Ascending aorta (tissue), 2 donors: Measurements from ENCODE around the gene ATG13. TPM values are rescaled to one million over a fixed set of nuclear protein-coding genes. Genes with fewer than 3 reads are reported as not detected.
"Not testable (repeated sequence)": the region's sequence is repeated elsewhere in the genome, so short reads cannot be mapped to it uniquely, and the experiment has no call there.

Experiments
- DNase-seq, 2 donors: peaks; one replicate each; pipeline ENCODE4 v3.0.0-alpha.2; 2019; ENCODE audit warnings: low spot score in 2 of 2
- H3K27ac ChIP-seq, 2 donors: fragments of 200-600 bp; sonication (generic); one replicate each; pipeline ENCODE4 v1.5.1; 2016 to 2017; ENCODE audit warnings: mild to moderate bottlenecking in 1 of 2
- H3K27me3 ChIP-seq: fragments of 200-600 bp; sonication (generic); one replicate; pipeline ENCODE4 v1.5.1; 2017
- H3K36me3 ChIP-seq, 2 donors: fragments of 200-600 bp; sonication (generic); one replicate each; pipeline ENCODE4 v1.5.1; 2016
- H3K4me1 ChIP-seq, 2 donors: fragments of 200-600 bp; sonication (generic); one replicate each; pipeline ENCODE4 v1.5.1; 2016 to 2017; ENCODE audit warnings: mild to moderate bottlenecking in 1 of 2
- H3K4me3 ChIP-seq, 2 donors: fragments of 200-600 bp; sonication (generic); one replicate each; pipeline ENCODE4 v1.5.1; 2016 to 2017; ENCODE audit warnings: mild to moderate bottlenecking in 1 of 2
- H3K9me3 ChIP-seq, 2 donors: fragments of 200-600 bp; sonication (generic); one replicate each; pipeline ENCODE4 v1.5.1; 2016
- intact Hi-C: fragments of 100-400 bp; cut with DNase I; formaldehyde crosslinking; loops from one replicate; pipeline ENCODE4 v1.15.1; 2023
- total RNA-seq: library from RNA; depleted of rRNA; stranded (reverse); fragments of >200 nt; gene quantifications from one replicate; pipeline ENCODE4 v1.1.0, GENCODE V29; 2016
- TF ChIP-seq, protein P1 (sequence below), 3 experiments: fragments of 200-600 bp in 2 of 3; fragments of 450-650 bp in 1 of 3; sonication (generic) in 2 of 3; IDR thresholded peaks; one replicate each; pipeline ENCODE4 v1.5.1; 2016 to 2019; ENCODE audit warnings: antibody characterized with exemption in 3 of 3, mild to moderate bottlenecking in 1 of 3, moderate library complexity in 1 of 3

ATG13 gene
- total RNA-seq, 1 donor from 2014 or later, result 208 TPM

- Histone ChIP-seq H3K9me3 (no peaks in the 10 kb centered on the region), H3K27me3 (no peaks in the 10 kb centered on the region), H3K27ac (peak overlapping the region; percentile 60 to 66), H3K4me1 (peaks cover 6 to 15% of the 10 kb centered on the region in 2 donors), H3K4me3 (no peak overlapping the region), H3K36me3 (peaks cover 65 to 94% of the 10 kb centered on the region in 2 donors)
- intact Hi-C loops, result no loop called here
- TF ChIP-seq, protein P1, sequence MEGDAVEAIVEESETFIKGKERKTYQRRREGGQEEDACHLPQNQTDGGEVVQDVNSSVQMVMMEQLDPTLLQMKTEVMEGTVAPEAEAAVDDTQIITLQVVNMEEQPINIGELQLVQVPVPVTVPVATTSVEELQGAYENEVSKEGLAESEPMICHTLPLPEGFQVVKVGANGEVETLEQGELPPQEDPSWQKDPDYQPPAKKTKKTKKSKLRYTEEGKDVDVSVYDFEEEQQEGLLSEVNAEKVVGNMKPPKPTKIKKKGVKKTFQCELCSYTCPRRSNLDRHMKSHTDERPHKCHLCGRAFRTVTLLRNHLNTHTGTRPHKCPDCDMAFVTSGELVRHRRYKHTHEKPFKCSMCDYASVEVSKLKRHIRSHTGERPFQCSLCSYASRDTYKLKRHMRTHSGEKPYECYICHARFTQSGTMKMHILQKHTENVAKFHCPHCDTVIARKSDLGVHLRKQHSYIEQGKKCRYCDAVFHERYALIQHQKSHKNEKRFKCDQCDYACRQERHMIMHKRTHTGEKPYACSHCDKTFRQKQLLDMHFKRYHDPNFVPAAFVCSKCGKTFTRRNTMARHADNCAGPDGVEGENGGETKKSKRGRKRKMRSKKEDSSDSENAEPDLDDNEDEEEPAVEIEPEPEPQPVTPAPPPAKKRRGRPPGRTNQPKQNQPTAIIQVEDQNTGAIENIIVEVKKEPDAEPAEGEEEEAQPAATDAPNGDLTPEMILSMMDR (IDR thresholded peaks at IDR 0.05), result no peak
- no peak for DNase-seq
Observed at GRCh38 chr11:46668480-46669085, 51.2 kb downstream of the ATG13 start.

DNA sequence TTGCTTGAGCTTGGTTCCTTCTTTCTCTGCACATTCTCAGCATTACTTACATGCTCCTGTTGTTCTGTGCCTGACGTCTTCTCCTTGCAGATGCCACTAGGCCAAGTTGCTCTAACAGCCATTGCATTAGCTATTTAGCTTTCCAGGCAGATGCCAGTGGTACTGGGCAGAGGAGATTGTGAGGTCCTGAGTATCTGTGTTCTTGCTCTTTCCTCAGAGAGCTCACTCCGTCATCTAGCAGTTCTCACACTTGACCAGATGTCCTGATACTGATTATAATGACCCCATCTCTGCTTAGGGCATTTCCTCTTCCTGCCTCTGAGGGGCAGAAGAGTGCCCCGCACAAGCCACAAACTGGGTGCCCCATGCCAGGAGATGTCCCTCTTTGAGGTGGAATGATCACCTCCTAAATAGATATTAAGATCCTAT is 52.4 kb downstream of the ATG13 start:
- TF ChIP-seq, protein P1 (IDR thresholded peaks at IDR 0.05), result peak in 1 of 3 experiments; percentile 25
- Histone ChIP-seq H3K36me3 (peaks cover 66 to 84% of the 10 kb centered on the region in 2 donors), H3K9me3 (no peaks in the 10 kb centered on the region), H3K4me1 (peaks cover 6 to 16% of the 10 kb centered on the region in 2 donors), H3K27ac (no peak overlapping the region), H3K4me3 (no peak overlapping the region), H3K27me3 (no peaks in the 10 kb centered on the region)
- DNase-seq, result no peak
- intact Hi-C loops, result no loop called here

- H3K36me3 ChIP-seq, result peaks cover 61 to 76% of the 10 kb centered on the region in 2 donors
- intact Hi-C loops, H3K27ac ChIP-seq, DNase-seq, H3K27me3 ChIP-seq, H3K9me3 ChIP-seq, H3K4me3 ChIP-seq: not testable (repeated sequence)
- H3K4me1 ChIP-seq, result peaks cover 10 to 24% of the 10 kb centered on the region in 2 donors
Observed at GRCh38 chr11:46670521-46670920, 53.2 kb downstream of the ATG13 start.

- Histone ChIP-seq H3K27me3 (no peaks in the 10 kb centered on the region), H3K27ac (no peak overlapping the region), H3K4me1 (peaks cover 10 to 26% of the 10 kb centered on the region in 2 donors), H3K9me3 (no peaks in the 10 kb centered on the region), H3K4me3 (no peak overlapping the region), H3K36me3 (peaks cover 63 to 72% of the 10 kb centered on the region in 2 donors)
- no peak for DNase-seq
- TF ChIP-seq, protein P1 (IDR thresholded peaks at IDR 0.05), result no peak
- intact Hi-C loops, result no loop called here
Observed at GRCh38 chr11:46671958-46672315, 54.6 kb downstream of the ATG13 start.

DNA sequence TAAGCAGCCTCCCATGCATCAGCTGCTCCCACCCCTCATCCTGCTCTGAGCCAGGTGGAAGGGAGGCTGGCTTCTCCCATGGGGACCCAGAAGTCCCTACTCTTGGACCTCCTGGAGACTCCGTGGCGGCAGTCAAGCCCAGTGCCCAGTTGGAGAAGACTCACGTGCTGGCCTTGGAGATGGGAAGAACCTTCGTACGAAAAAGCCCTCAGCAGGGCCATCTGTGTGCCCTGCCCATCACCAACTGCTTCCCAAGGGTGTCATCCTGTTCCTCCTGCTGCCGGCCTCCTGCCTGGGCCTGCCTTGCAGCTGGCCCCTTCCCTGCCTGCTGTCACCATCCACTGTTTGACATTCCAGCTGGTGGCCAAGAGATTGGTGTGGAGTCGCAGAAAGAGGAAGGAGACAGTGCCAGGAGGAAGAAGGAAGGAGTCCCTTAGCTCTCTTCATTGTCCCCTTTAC is 55.1 kb downstream of the ATG13 start:
- Histone ChIP-seq H3K9me3 (no peaks in the 10 kb centered on the region), H3K4me1 (peaks cover 5 to 21% of the 10 kb centered on the region in 2 donors), H3K27ac (no peak overlapping the region), H3K4me3 (no peak overlapping the region), H3K27me3 (no peaks in the 10 kb centered on the region), H3K36me3 (peaks cover 66 to 74% of the 10 kb centered on the region in 2 donors)
- intact Hi-C loops, result no loop called here
- no peak for DNase-seq
- TF ChIP-seq, protein P1 (IDR thresholded peaks at IDR 0.05), result no peak

DNA sequence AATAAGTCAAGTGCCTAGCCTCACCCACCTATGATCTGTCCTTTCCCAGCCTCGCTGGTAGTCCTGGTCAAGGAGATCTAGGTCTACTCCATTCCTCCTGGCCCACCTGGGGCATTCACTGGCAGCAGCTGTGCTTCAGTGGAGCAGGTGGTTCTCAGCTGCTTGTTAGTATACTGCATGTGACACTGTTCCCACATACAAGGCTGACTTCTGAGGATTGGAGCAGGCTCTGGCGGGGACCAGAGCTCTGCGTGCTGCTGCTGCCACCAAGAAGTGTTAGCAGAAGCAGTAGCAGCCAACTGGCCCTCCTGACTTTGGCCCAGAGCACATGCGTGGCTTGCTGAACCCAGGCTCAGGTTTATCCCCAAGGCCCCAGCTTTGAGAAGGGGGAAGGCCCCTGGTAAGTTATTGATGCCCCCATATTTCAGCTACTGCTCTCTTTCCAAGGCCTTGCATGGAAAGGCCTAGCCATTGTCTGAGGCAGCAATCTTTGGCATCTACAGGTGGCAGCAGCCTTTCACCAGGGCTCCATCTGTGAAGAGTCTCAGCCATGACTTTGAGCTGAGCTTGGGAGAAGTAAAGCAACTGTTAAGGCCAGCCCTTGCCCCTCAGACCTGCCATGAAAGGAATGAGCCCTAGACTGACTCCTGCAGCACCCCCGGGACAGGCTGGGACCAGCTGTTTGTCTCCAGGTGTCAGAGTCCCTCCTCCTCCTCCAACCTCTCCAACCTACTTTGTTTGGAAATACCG is 56.5 kb downstream of the ATG13 start:
- Histone ChIP-seq H3K4me1 (peaks cover 4 to 18% of the 10 kb centered on the region in 2 donors), H3K4me3 (no peak overlapping the region), H3K27me3 (no peaks in the 10 kb centered on the region), H3K9me3 (no peaks in the 10 kb centered on the region), H3K36me3 (peaks cover 64 to 73% of the 10 kb centered on the region in 2 donors), H3K27ac (peak overlapping the region; percentile 81 to 84)
- TF ChIP-seq, protein P1 (IDR thresholded peaks at IDR 0.05), result no peak
- intact Hi-C loops, result no loop called here
- DNase-seq, result no peak
